HFFc6 (cell line): ENCODE data around the gene SEPTIN2. TPM values are rescaled to one million over a fixed set of nuclear protein-coding genes. Genes with fewer than 3 reads are reported as not detected.
A peak's percentile ranks its signal among the peaks of the same experiment; 100 is the strongest.

Experiments used
- DNase-seq: peaks from one replicate; pipeline ENCODE4 v3.0.0-alpha.2; 2018
- H3K27ac Mint-ChIP-seq: 2 replicates; pipeline ENCODE4 v1.8.0; 2020; ENCODE audit warnings: mild to moderate bottlenecking, mixed read lengths
- H3K27me3 Mint-ChIP-seq: 2 replicates; pipeline ENCODE4 v1.8.0; 2021; ENCODE audit warnings: mild to moderate bottlenecking, moderate library complexity, mixed read lengths; ENCODE audit not compliant: insufficient read depth
- H3K36me3 Mint-ChIP-seq: 2 replicates; pipeline ENCODE4 v1.8.0; 2021; ENCODE audit warnings: low read depth, mixed read lengths
- H3K4me1 Mint-ChIP-seq: 2 replicates; pipeline ENCODE4 v1.8.0; 2020; ENCODE audit warnings: low read depth, mixed read lengths
- H3K4me3 Mint-ChIP-seq: 2 replicates; pipeline ENCODE4 v1.8.0; 2020; ENCODE audit warnings: mild to moderate bottlenecking, moderate library complexity, mixed read lengths
- H3K9me3 Mint-ChIP-seq: 2 replicates; pipeline ENCODE4 v1.8.0; 2020; ENCODE audit warnings: mild to moderate bottlenecking, mixed read lengths
- CTCF ChIP-seq: fragments of 200-600 bp; sonication (generic); IDR thresholded peaks from 2 replicates; pipeline ENCODE4 v1.5.0; 2021; ENCODE audit warnings: antibody characterized with exemption, mild to moderate bottlenecking
- total RNA-seq, 6 experiments: library from RNA; stranded (reverse); fragmentation: NEBNext Ultra II Directional; extraction: Animal tissue kit (Norgen Biotek cat#: 25700); gene quantifications; 2 replicates in 1 of 6; 3 replicates in 5 of 6; pipeline ENCODE4 v1.2.3, GENCODE V29; 2021

Gene SEPTIN2
- total RNA-seq, 6 experiments from 2014 or later, result 399 to 468 (median 441) TPM

DNA sequence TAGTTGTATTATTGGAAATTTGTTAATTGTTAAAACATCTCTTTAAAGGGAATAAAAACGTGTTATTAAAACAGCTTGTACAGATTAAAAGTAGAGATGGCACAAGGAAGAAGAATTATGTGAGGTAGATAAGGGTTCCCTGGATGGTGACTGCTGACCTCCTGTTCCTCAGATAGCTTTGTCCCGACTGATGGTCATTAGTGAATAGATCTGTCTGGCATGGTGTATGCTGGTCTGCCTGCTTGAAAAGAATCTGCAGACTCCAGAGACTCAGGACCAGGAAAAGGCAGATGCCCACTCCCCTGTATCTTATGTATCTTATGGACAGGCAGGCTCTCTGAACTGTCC, 34.8 kb downstream of the SEPTIN2 start:
- no peak for TF ChIP-seq CTCF
- no peak overlapping the region for H3K4me3 Mint-ChIP-seq
- H3K27ac Mint-ChIP-seq, result peak overlapping the region; percentile 10; the same call in 1 of the 2 replicates

DNA sequence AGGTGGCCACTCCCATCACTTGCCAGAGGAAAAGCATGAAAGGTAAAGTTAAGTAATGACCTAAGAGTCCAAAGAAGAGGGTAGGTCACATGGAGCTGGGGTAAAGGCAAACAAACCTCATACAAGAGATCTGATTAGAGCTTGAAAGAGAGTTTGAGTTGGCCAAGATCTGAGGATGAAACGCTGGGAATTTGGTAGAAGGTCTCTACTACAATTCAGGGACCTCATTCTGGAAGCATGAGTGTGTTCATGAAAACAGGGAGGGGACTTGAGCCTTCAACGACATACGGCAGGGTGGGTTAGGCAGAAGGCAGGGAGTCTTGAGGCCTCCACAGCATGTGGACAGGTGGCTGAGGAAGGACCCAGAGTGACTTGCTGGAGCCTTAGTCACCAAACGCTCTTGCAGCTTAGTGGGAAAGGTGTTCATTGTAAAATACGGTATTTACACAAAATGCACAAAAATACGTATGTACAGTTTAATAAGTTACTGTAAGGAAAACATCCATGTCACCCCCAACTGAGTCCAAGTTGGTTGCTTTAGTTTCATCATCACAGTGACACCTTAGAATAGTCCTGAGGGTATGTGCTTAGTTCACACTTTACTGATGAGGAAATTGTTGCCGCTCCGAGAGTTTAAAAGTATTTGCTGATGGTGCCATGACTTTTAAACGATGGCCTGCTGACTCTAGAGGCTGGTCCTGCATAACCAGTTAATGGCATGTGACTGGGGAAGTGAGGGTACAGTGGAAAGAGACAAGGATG, 35.3 kb downstream of the SEPTIN2 start:
- DNase-seq, result no peak
- Mint-ChIP-seq H3K4me1 (peaks cover 25% of the 10 kb centered on the region), H3K27me3 (peaks cover 2% of the 10 kb centered on the region; the same call in 1 of the 2 replicates), H3K27ac (peak overlapping the region; percentile 10; the same call in 1 of the 2 replicates), H3K9me3 (no peaks in the 10 kb centered on the region), H3K36me3 (peaks cover 28% of the 10 kb centered on the region), H3K4me3 (no peak overlapping the region)
- TF ChIP-seq CTCF, result no peak

More for the DNA sequence above, 34.8 kb downstream of the SEPTIN2 start:
- H3K9me3 Mint-ChIP-seq, result no peaks in the 10 kb centered on the region
- peaks cover 33% of the 10 kb centered on the region for H3K36me3 Mint-ChIP-seq
- peaks cover 30% of the 10 kb centered on the region for H3K4me1 Mint-ChIP-seq
- no peak for DNase-seq
- H3K27me3 Mint-ChIP-seq, result no peaks in the 10 kb centered on the region; the same call in 1 of the 2 replicates

GRCh38 chr2:241351640-241352031, 35.9 kb downstream of the SEPTIN2 start:
- no peaks in the 10 kb centered on the region for H3K9me3 Mint-ChIP-seq
- no peak for TF ChIP-seq CTCF
- 0 out of 2 replicates have a peak overlapping the region, but pooled peaks have one; percentile 34 for H3K27ac Mint-ChIP-seq
- no peak overlapping the region for H3K4me3 Mint-ChIP-seq
- no peak for DNase-seq
- peaks cover 22% of the 10 kb centered on the region for H3K4me1 Mint-ChIP-seq
- H3K27me3 Mint-ChIP-seq, result peaks cover 2% of the 10 kb centered on the region; the same call in 1 of the 2 replicates
- H3K36me3 Mint-ChIP-seq, result peaks cover 28% of the 10 kb centered on the region

DNA sequence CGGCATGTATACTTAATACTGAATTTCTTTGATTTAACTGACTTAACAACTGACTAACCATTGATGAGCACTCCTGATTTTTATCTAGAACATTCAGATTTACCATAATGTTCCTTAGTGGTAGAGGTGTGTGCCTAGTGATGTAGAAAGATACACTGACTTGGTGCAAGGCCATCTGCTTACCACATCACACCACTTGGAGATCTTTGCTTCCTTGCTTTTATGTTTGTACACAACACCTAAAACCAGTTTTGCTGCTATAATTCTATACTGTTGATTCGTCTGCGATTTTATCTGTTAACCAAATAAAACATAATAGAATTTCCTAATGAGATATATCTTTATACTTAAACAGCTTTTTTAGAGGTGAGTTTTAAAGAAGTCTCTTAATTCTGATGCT, 36.5 kb downstream of the SEPTIN2 start:
- H3K27me3 Mint-ChIP-seq, result peaks cover 2% of the 10 kb centered on the region; the same call in 1 of the 2 replicates
- peaks cover 26% of the 10 kb centered on the region for H3K4me1 Mint-ChIP-seq
- H3K36me3 Mint-ChIP-seq, result peaks cover 28% of the 10 kb centered on the region
- DNase-seq, result no peak
- H3K27ac Mint-ChIP-seq, result peak overlapping the region; percentile 34; the same call in 1 of the 2 replicates
- no peak for TF ChIP-seq CTCF
- no peaks in the 10 kb centered on the region for H3K9me3 Mint-ChIP-seq
- no peak overlapping the region for H3K4me3 Mint-ChIP-seq

GRCh38 chr2:241354668-241355658, 39.2 kb downstream of the SEPTIN2 start:
- Mint-ChIP-seq H3K9me3 (no peaks in the 10 kb centered on the region), H3K4me1 (peaks cover 50% of the 10 kb centered on the region), H3K4me3 (peak overlapping the region; percentile 49; the same call in 1 of the 2 replicates), H3K27ac (peak overlapping the region; percentile 69), H3K27me3 (peaks cover 2% of the 10 kb centered on the region; the same call in 1 of the 2 replicates), H3K36me3 (peaks cover 21% of the 10 kb centered on the region)
- TF ChIP-seq CTCF, result no peak; the same call in 1 of the 2 replicates
- DNase-seq, result peak; percentile 81
